ENCODE measurements around the gene ADGRB2.

Gene ADGRB2

GRCh38 chr1:31745946-31746670 is 18.0 kb downstream of the ADGRB2 start:
- DNase-seq, result no peak

DNA sequence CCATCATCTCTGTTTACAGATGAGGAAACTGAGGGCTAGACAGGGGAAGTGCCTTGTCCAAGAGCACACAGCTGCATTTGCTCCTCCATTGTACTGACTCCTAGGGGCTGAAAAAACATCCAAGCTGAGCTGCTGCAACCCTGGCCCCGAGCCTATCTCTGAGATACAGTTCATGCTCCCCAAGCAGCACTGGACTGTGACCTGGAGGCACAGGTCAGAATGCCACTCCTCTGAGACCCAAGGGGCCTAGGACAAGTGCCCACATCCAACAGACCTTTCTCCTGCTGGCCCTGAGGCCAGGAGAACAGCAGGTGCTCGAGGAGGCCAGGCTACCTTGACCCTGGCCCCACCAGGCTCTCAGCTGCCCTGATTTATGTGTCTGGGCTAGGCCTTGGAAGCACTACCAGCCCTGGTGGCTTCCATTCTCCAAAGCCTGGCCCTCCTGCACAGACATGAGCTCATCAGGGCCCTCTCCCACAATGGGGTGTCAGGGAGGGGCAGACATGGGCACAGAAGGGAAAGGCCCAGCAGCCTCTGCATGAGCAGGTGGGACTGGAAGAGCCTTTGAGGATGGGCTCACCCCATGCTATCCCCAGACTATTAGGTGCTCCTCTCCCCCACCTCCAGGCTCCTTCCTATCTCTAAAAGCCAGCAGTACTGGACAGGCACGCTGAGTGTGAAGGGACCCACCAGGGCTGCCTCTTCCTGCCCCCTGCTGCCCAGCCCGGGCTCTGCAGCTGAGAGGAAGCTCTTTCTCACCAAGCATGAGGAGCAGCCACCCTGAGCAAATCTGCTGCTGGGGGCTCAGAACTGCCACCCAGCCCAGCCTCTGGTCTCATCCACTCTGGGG is 18.8 kb downstream of the ADGRB2 start:
- DNase-seq, result peak in 4 of 6 experiments; percentile 9 to 16 (median 10)

- DNase-seq, result no peak
Measured at GRCh38 chr1:31744165-31744888, 19.8 kb downstream of the ADGRB2 start.

DNA sequence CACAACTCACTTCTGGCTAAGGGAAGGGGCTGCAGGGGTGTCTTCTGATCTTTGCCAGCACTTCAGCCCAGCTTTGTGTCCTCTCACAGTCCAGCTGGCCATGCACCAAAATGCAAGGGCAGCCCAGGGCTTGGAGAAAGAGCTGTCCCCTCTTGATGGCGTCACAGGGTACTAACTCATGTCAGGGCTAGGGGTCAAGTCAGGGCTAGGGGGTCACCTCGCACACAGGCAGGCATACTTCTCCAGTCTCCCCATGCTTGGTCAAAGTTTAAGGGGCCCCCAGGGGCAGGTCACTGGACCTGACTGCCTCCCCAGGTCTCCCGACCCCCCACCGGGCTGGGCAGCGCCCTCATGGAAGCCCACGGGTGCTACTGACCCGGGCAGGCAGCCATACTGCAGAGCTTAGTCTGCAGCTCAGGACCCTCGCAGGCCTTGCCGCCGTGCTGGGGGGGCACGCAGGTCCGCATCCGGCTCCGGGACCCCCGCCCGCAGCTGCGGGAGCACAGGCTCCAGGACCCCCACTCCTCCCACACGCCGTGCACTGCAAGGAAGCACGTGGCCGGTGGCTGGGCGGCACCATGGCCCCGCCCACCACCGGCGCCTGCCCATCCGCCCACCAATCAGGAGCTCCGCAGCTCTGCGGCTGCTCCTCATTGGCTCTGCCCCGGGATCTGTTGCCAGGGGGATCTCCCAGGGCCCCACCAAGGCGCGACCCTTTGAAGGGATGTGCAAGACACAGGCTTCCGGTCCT is 21.5 kb downstream of the ADGRB2 start:
- no peak for DNase-seq

DNA sequence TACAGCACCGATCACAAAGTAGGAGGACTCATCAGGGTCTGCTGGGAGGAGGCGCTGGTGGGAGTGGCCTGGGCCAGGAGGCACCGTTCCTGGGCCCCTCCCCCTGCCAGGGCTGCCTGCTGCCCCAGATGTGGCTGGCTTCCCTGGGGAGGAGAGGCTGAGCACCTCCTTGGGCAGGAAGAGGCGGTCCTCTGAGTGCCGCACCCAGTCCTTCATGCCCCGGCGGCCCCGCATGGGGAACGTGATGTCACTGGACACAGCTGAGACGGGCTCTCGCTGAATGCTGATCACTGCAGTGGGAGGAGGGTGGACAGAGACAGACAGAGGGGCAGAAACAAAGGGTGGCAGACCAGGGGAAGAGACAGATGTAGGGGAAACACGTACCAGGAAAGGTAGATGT is 24.8 kb downstream of the ADGRB2 start:
- DNase-seq, result peak in 3 of 6 experiments; percentile 8 to 19 (median 9)

- no peak for DNase-seq
Measured at GRCh38 chr1:31736675-31737074, 27.5 kb downstream of the ADGRB2 start.

DNA sequence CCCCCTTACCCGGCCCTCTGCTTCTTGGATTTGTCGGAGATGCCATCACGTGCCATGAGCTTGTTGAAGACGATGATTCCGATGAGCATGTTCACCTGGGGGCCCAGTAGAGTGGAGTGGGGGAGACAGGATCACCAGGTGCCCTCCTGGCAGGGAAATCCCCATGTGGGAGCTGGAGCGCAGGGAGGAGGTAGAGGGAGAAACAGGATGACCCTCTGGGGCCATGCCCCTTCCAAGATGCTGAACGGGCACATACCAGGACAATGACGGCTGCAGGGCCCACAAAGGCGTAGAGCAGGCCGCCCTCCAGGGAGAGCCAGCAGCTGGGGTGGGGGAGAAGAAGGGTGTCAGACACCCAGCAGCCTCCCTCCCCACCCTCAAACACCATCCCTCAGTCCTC is 28.6 kb downstream of the ADGRB2 start:
- no peak for DNase-seq

DNA sequence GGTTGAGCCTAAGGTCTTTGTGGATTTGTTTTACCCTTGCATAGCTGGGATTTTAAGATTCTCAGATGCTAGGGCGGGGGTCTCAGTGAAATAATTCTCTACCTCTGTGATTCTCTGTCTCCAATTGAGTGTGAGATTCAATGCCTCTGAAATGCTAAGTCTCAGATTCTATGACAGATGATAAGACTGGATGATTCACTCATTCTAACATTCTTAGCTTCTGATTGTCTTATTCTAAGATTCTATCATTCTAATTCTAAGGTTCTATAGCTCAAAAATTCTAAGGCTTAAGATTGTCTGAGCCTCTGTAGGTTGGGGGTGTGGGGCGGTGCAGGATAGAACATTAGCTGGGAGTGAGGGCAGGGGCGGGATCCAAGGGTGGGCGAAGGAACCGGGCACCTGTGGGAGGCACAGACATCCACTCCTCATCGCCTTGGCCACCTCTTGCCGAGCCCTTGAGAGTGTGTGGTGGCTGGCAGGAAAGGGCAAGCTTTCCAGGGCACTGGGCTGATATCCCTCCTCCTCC is 29.5 kb downstream of the ADGRB2 start:
- DNase-seq, result no peak

DNA sequence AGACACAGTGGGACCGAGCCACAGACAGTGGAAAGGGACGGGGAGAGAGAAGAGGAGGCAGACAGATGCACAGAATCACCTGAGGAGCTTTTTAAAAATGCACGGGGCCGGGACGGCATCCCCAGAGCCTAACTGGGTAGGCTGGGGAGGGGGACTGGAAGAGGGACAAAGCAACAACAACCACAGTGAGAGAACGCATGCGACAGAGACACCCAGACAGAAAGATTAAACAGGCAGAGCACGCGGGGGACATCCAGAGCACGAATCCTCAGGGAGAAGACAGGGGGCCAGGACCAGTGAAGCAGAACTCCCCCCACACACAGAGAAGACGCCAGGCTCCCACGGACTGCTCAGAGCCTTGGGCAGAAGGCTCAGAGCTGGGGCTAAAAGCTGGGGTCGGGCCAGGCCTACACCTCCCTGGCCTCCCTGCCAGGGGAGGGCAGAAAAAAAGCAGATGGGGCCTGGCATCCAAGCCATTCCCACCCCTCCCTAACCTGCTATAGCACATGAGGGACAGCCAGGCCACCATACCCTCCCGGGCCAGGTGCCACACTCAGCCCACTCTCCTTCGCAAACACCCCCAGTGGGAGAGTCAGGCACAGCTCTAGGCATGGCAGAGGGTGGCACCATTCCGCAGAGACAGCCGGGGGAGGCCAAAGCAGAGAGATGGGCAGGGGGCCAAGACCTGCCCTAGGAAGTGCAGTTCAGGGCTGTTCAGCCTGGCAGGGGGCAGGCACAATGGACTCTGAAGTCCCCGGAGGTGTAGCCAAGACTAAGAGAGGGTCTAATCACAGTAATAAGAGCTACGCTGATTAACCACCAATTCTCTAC is 30.5 kb downstream of the ADGRB2 start:
- no peak for DNase-seq

GRCh38 chr1:31732751-31733289 is 31.3 kb downstream of the ADGRB2 start:
- DNase-seq, result no peak

DNA sequence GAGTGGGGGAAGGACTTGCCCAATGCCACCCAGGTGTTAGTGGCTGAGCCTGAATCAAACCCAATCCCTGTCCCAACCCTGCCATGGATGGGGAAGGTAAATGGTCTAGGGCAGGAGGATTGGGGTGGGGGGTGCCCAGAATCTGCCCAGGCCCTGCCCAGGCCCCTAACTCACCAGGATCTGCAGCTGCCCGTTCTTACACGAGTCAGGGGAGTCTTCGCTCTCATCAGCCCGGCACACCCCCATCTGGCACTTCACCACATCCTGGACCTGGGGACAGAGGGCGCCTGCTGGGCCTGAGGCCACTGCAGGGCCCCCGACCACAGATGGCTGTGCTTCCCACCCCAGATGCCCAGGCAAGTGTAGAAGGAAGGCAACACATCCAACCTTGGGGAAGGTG is 31.8 kb downstream of the ADGRB2 start:
- no peak for DNase-seq

- no peak for DNase-seq
Measured at GRCh38 chr1:31731049-31731565, 33.0 kb downstream of the ADGRB2 start.

DNA sequence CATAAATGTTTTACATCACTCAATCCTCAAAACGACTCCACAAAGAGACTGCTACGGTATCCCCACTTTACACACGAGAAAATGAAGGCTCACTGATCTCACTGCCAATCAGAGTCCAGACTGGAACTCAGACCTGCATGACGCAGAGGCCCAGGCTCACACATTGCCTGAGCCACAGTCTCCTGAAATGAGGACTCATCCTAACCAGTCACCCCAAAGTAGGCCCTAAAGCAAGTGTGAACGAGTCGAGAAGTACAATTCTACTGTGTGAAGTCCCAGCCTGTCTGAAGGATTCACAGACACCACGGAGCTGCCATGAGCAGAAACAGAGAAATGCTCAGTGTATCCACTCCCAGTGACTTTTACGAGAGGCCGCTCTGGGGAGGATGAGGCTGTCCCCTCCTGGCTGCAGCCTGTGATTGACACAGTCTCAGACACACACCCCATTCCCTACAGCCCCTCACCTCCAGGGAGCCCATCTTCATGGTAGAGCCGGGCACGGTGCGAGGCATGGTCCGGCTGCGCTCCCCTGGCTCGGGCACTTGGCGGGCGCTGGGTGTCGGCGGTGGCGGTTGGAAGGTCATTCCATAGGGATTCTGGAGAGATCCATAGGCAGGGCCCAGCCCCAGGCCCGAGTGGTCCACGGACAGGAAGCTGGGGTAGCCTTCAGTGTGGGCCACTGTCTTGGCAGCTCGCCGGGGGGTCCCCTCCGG is 33.6 kb downstream of the ADGRB2 start:
- no peak for DNase-seq

GRCh38 chr1:31727849-31728248 is 36.3 kb downstream of the ADGRB2 start:
- DNase-seq, result no peak

DNA sequence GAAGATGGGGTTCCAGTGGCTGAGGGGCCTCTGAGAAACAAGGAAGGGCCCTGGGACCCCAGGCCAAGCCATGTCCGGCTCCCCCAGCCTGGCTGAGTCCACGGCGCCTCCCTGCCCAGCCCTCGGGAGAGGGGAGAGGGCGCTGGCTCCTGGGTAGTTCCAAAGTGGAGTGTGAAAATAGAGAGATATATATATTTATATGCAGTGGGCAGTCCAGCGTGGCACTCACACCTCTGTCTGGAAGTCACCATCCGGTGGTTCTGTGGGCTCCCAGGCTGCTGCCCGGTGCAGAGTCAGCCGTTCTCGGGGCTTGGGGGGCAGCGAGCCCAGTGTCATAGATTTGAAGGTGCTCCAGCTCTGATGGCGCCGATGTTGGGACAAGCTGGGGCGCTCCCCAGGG is 36.9 kb downstream of the ADGRB2 start:
- no peak for DNase-seq

GRCh38 chr1:31726715-31727114 is 37.4 kb downstream of the ADGRB2 start:
- DNase-seq, result no peak

DNA sequence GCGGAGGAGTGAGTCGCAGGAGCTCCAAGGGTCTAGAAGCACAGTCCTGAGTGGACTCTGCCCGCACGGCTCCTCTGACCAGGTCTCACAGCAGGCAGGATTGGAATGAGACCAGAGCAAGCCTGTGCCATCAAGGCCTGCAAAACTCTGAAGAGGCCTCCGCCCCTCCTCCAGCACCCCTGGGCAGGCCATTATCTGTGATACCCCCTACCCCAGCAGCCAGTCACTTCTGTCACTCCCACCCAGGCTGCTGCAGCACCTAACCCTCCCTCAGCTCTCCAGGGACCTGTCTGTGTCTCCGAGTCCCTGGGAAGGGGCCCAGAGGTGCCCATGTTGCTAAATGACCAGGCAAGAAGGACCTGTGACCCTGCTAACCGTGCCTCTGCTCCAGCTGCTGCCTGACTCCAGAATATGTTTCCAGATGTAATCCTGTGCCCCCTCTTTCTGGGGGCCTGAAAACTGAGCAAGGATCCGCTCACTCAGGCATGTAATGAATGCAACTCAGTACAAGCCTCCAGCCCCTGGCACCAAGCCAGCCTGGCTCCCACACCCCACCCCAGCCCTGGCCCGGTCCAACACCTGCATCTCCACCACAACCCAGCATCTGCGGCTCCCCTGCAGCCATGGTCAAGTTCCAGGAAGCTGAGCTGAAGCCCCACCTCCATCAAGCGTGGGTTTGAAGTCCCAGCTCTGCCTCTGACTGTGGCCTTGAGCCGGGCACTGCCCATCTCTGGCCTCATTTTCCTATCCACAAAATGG is 38.2 kb downstream of the ADGRB2 start:
- DNase-seq, result no peak

- no peak for DNase-seq
Measured at GRCh38 chr1:31725134-31725533, 39.0 kb downstream of the ADGRB2 start.

DNA sequence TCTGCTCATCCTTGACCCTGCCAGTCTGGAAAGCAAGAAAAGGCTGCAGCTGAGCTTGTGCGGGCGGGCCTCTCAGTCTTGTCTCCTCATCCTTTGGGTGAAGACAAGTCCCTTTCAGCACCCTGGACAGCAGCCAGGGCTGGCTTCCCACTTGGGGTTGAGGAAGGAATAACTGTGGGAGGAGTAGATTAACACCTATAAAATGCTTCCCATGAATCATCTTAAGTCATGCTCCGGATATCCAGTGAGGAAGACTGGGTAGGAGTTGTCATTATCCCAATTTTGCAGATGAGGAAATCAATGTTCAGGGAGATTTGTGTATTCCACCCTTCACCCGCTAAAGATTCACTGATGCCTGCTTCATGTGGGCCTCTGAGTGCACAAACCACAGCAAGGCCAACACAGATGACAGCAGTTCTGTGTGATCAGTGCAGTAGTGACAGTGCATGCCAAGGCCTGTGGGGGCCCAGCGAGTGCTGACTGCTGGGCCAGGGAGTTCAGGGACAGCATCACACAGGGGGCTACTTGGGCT is 40.2 kb downstream of the ADGRB2 start:
- DNase-seq, result peak in 3 of 6 experiments; percentile 9 to 35 (median 18)

Measured in stimulated activated naive CD4-positive, alpha-beta T cell (primary cell).